Type B pancreatic cell (in vitro differentiated cells): Measurements from ENCODE around the gene CHSY3. TPM values are rescaled to one million over a fixed set of nuclear protein-coding genes. Genes with fewer than 3 reads are reported as not detected.

Source experiments
- DNase-seq: peaks from one replicate; pipeline ENCODE4 v3.0.0; 2021; ENCODE audit warnings: mixed read lengths; ENCODE audit not compliant: unreplicated experiment; ENCODE audit errors: extremely low spot score
- H3K27ac Mint-ChIP-seq: 2 replicates; pipeline ENCODE4 v1.8.0; 2021; ENCODE audit warnings: mild to moderate bottlenecking, mixed read lengths
- H3K27me3 Mint-ChIP-seq: 2 replicates; pipeline ENCODE4 v1.8.0; 2021; ENCODE audit warnings: mixed read lengths
- H3K36me3 Mint-ChIP-seq: 2 replicates; pipeline ENCODE4 v1.8.0; 2021; ENCODE audit warnings: mixed read lengths
- H3K4me1 Mint-ChIP-seq: one replicate; pipeline ENCODE4 v1.8.0; 2021; ENCODE audit warnings: mixed read lengths; ENCODE audit not compliant: unreplicated experiment
- H3K4me3 Mint-ChIP-seq: 2 replicates; pipeline ENCODE4 v1.8.0; 2021; ENCODE audit warnings: mild to moderate bottlenecking, mixed read lengths
- H3K9me3 Mint-ChIP-seq: 2 replicates; pipeline ENCODE4 v1.8.0; 2021; ENCODE audit warnings: mixed read lengths
- total RNA-seq: library from RNA; stranded (reverse); gene quantifications from 2 replicates; pipeline ENCODE4 v1.2.1, GENCODE V29; 2021; ENCODE audit warnings: low replicate concordance
- TF ChIP-seq, protein P1 (sequence below): fragments of 200-600 bp; sonication (generic); conservative IDR thresholded peaks from 2 replicates; pipeline ENCODE4 v1.5.0; 2021; ENCODE audit warnings: antibody characterized with exemption, mild to moderate bottlenecking

The CHSY3 gene
- total RNA-seq, 1 donor from 2014 or later: 4.9 TPM

DNA sequence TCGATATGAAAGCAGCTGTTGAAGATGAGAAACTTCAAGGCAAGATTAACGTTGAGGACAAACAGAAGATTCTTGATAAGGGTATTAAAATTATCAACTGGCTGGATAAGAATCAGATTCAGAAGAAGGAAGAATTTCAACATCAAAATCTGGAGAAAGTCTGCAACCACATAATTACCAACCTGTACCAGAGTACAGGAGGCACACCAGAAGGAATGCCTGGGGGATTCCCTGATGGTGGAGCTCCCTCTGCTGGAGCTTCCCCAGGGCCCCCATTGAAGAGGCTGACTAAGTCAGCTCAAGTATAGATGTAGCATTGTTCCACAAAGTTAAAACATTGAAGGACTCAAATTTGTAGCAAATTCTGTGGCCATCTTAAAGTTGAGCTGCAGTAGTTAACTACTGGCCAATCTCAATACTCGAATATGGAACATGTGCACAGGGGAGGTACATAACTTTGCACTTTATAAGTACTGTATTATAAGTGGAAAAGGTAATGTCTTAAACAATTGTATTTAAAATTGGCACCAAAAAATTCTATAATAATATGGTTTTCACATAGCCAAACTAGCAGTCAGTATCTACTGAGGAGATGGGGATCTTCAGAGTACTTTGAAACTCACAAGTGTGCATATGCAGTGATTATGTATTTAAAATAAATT lies 237.5 kb downstream of the CHSY3 start:
- Mint-ChIP-seq H3K27me3 (no peaks in the 10 kb centered on the region), H3K27ac (no peak overlapping the region)

DNA sequence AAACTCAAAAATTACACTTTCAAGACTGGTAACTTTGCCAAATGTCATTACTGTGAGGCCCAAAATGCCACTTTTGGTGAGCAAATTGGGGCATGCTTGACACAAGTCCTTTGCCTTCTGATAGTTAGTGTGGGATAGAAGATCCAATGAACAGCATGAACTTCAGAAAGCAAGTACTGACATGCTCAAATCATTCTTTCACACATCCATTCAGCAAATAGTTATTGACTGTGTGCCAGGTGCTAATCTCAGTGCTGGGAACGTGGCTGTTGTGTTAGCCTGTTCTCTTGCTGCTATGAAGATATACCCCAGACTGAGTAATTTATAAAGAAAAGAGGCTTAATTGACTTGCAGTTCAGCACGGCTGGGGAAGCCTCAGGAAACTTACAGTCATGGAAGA lies 247.0 kb downstream of the CHSY3 start:
- no peak for DNase-seq
- no peak overlapping the region for H3K27ac Mint-ChIP-seq
- no peaks in the 10 kb centered on the region for H3K27me3 Mint-ChIP-seq
- no peak overlapping the region for H3K4me3 Mint-ChIP-seq
- H3K4me1 Mint-ChIP-seq: no peaks in the 10 kb centered on the region
- no peaks in the 10 kb centered on the region for H3K9me3 Mint-ChIP-seq
- TF ChIP-seq, protein P1, sequence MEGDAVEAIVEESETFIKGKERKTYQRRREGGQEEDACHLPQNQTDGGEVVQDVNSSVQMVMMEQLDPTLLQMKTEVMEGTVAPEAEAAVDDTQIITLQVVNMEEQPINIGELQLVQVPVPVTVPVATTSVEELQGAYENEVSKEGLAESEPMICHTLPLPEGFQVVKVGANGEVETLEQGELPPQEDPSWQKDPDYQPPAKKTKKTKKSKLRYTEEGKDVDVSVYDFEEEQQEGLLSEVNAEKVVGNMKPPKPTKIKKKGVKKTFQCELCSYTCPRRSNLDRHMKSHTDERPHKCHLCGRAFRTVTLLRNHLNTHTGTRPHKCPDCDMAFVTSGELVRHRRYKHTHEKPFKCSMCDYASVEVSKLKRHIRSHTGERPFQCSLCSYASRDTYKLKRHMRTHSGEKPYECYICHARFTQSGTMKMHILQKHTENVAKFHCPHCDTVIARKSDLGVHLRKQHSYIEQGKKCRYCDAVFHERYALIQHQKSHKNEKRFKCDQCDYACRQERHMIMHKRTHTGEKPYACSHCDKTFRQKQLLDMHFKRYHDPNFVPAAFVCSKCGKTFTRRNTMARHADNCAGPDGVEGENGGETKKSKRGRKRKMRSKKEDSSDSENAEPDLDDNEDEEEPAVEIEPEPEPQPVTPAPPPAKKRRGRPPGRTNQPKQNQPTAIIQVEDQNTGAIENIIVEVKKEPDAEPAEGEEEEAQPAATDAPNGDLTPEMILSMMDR: no peak
- peaks cover 4% of the 10 kb centered on the region for H3K36me3 Mint-ChIP-seq

More for the DNA sequence above, 237.5 kb downstream of the CHSY3 start:
- Mint-ChIP-seq H3K36me3 (no peaks in the 10 kb centered on the region), H3K9me3 (no peaks in the 10 kb centered on the region), H3K4me1 (no peaks in the 10 kb centered on the region), H3K4me3 (no peak overlapping the region)
- no peak for DNase-seq
- TF ChIP-seq, protein P1: peak; percentile 49

DNA sequence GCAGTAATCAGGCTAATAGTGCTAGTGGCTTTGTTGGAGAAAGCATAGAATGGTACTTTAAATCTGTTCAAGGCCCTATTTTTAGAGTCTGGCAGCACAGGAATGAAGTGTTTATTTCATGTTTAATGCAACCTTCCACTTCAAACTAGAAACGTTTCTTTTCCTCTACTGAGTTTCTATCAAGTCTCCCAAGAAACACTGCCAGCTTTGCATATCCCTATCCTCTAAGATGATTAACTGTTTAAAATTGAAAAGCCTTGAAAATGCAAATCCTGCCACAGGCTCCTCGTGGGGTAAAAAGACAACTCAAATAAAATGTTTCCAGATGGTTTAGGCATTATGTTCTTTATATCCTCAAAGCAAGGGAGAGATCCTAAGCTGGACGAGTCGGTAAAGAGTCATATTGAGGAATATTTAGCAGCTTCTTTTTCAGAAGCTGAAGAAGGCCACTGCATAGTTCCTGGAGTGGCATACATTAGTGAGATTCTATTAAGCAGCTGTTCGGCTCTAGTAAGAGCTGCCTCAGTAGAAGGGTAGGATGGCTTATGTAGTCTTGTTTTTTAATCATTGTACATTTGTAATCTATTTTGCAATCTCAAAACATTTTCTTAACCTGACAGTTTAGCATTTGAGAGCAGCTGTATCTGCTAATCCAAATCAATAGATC lies 251.2 kb downstream of the CHSY3 start:
- H3K9me3 Mint-ChIP-seq: no peaks in the 10 kb centered on the region
- no peaks in the 10 kb centered on the region for H3K27me3 Mint-ChIP-seq
- no peaks in the 10 kb centered on the region for H3K4me1 Mint-ChIP-seq
- peaks cover 4% of the 10 kb centered on the region for H3K36me3 Mint-ChIP-seq
- H3K4me3 Mint-ChIP-seq: no peak overlapping the region
- H3K27ac Mint-ChIP-seq: no peak overlapping the region
- TF ChIP-seq, protein P1: no peak
- DNase-seq: no peak

DNA sequence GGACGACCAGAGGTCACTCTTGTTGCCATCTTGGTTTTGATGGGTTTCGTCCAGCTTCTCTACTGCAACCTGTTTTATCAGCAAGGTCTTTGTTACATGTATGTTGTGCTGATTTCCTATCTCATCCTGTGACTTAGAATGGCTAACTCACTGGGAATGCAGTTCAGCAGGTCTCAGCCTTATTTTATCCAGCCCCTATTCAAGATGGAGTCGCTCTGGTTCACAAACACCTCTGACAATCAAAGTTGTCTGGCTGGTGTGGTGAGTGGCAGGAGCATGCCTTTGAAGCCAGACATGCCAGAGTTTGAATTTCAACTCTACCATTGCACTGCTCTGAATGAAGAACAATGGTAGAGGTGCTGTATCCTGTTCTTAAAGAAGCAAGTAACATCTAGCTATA lies 253.8 kb downstream of the CHSY3 start:
- H3K36me3 Mint-ChIP-seq: peaks cover 4% of the 10 kb centered on the region
- no peaks in the 10 kb centered on the region for H3K9me3 Mint-ChIP-seq
- H3K27ac Mint-ChIP-seq: no peak overlapping the region
- no peaks in the 10 kb centered on the region for H3K4me1 Mint-ChIP-seq
- H3K4me3 Mint-ChIP-seq: no peak overlapping the region
- TF ChIP-seq, protein P1: no peak
- DNase-seq: no peak
- no peaks in the 10 kb centered on the region for H3K27me3 Mint-ChIP-seq

DNA sequence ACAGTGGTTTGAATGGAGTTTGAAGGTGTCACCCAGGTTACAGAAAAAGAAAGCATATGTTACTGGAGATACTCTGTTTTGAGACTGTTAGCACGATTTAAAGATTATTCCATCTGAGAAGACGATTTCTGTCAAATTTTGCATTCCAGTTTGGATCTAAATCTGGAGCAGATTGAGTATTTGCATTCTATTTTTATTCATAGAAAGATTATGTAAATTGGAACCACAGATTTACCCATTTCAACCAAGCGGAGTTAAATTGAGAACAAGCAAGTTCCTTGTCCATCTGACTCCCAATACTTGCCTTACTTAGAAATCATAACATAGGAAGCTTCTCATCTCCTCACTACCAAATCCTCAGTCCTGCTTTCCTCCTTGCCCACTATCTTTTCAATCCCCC lies 255.7 kb downstream of the CHSY3 start:
- Mint-ChIP-seq H3K36me3 (no peaks in the 10 kb centered on the region), H3K9me3 (no peaks in the 10 kb centered on the region), H3K4me1 (no peaks in the 10 kb centered on the region), H3K4me3 (no peak overlapping the region), H3K27me3 (no peaks in the 10 kb centered on the region), H3K27ac (no peak overlapping the region)
- no peak for DNase-seq
- TF ChIP-seq, protein P1: no peak
